Measurements from ENCODE around the gene SYNRG. TPM values are rescaled to one million over a fixed set of nuclear protein-coding genes. Genes with fewer than 3 reads are reported as not detected.

The SYNRG gene
- total RNA-seq, 1 experiment from 2014 or later: 46.6 TPM

DNA sequence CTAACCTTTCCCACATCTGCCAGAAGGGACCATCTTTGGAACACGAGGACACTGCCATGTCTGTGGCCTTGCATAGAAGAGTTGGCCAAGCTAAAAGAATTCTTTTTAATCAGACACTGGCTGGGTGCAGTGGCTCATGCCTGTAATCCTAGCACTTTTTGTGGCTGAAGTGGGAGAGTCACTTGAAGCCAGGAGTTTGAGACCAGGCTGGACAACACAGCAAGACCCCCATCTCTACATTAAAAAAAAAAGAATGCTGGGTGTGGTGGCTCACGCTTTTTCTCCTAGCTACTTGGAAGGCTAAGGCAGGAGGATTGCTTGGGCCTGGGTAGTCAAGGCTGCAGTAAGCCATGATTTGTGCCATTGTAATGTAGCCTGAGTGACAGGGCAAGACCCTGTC lies 128.8 kb downstream of the SYNRG start:
- DNase-seq: no peak
- Histone ChIP-seq H3K9me2 (replicated peaks; ENCODE audit: insufficient read depth, low read length) (no peaks in the 10 kb centered on the region), H2AFZ (ENCODE audit: low read length) (no peak overlapping the region), H3K4me1 (ENCODE audit: low read length) (peaks cover 7% of the 10 kb centered on the region; the same call in 1 of the 2 replicates), H3K36me3 (ENCODE audit: insufficient read depth, low read length) (peaks cover 30% of the 10 kb centered on the region), H3K4me2 (ENCODE audit: low read depth, low read length, poor library complexity, severe bottlenecking) (no peak overlapping the region), H3K4me3 (ENCODE audit: low read length) (no peak overlapping the region), H3K79me2 (ENCODE audit: low read length) (no peaks in the 10 kb centered on the region), H4K20me1 (ENCODE audit: insufficient read depth, low read depth, low read length) (no peaks in the 10 kb centered on the region), H3K27ac (ENCODE audit: low read length) (no peak overlapping the region), H3K9me3 (ENCODE audit: low read length) (no peaks in the 10 kb centered on the region), H3K27me3 (ENCODE audit: low read length) (no peaks in the 10 kb centered on the region), H3K9ac (ENCODE audit: low read length) (no peak overlapping the region)

- Histone ChIP-seq H3K4me2 (ENCODE audit: low read depth, low read length, poor library complexity, severe bottlenecking) (no peak overlapping the region), H3K9ac (ENCODE audit: low read length) (no peak overlapping the region), H3K4me3 (ENCODE audit: low read length) (no peak overlapping the region), H4K20me1 (ENCODE audit: insufficient read depth, low read depth, low read length) (no peaks in the 10 kb centered on the region), H3K27ac (ENCODE audit: low read length) (no peak overlapping the region), H3K4me1 (ENCODE audit: low read length) (peaks cover 7% of the 10 kb centered on the region; the same call in 1 of the 2 replicates), H3K79me2 (ENCODE audit: low read length) (no peaks in the 10 kb centered on the region), H3K9me3 (ENCODE audit: low read length) (no peaks in the 10 kb centered on the region), H3K27me3 (ENCODE audit: low read length) (no peaks in the 10 kb centered on the region), H3K36me3 (ENCODE audit: insufficient read depth, low read length) (peaks cover 36% of the 10 kb centered on the region), H2AFZ (ENCODE audit: low read length) (no peak overlapping the region), H3K9me2 (replicated peaks; ENCODE audit: insufficient read depth, low read length) (no peaks in the 10 kb centered on the region)
- no peak for DNase-seq
Observed at GRCh38 chr17:37479025-37479424, 130.2 kb downstream of the SYNRG start.

DNA sequence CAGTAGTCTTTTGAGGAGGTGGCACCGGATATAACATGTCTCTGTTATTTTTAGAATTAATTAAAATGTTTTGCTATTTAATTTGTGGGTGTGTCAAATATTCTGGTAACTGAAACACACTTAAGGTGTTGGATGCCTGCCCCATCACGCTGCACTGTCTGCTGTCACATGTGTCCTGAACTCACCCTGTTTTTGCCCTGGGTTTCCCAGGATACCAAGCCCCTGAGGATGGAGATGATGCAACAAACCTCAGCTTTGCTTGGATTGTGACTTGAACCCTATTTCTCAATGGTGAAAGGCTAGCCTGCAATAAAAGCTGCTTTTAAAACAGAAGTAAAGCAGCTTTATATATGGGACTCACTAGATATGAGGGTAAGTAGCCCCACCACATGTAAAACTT lies 131.0 kb downstream of the SYNRG start:
- peaks cover 43% of the 10 kb centered on the region for H3K36me3 ChIP-seq (ENCODE audit: insufficient read depth, low read length)
- H2AFZ ChIP-seq (ENCODE audit: low read length): no peak overlapping the region
- peaks cover under 1% of the 10 kb centered on the region; the same call in 1 of the 2 replicates for H3K4me1 ChIP-seq (ENCODE audit: low read length)
- no peak overlapping the region for H3K4me3 ChIP-seq (ENCODE audit: low read length)
- no peak overlapping the region for H3K4me2 ChIP-seq (ENCODE audit: low read depth, low read length, poor library complexity, severe bottlenecking)
- H3K27ac ChIP-seq (ENCODE audit: low read length): no peak overlapping the region
- H3K27me3 ChIP-seq (ENCODE audit: low read length): no peaks in the 10 kb centered on the region
- DNase-seq: no peak
- no peaks in the 10 kb centered on the region for H3K9me2 ChIP-seq (replicated peaks; ENCODE audit: insufficient read depth, low read length)
- H3K9me3 ChIP-seq (ENCODE audit: low read length): no peaks in the 10 kb centered on the region
- H3K79me2 ChIP-seq (ENCODE audit: low read length): no peaks in the 10 kb centered on the region
- no peak overlapping the region for H3K9ac ChIP-seq (ENCODE audit: low read length)
- H4K20me1 ChIP-seq (ENCODE audit: insufficient read depth, low read depth, low read length): no peaks in the 10 kb centered on the region

DNA sequence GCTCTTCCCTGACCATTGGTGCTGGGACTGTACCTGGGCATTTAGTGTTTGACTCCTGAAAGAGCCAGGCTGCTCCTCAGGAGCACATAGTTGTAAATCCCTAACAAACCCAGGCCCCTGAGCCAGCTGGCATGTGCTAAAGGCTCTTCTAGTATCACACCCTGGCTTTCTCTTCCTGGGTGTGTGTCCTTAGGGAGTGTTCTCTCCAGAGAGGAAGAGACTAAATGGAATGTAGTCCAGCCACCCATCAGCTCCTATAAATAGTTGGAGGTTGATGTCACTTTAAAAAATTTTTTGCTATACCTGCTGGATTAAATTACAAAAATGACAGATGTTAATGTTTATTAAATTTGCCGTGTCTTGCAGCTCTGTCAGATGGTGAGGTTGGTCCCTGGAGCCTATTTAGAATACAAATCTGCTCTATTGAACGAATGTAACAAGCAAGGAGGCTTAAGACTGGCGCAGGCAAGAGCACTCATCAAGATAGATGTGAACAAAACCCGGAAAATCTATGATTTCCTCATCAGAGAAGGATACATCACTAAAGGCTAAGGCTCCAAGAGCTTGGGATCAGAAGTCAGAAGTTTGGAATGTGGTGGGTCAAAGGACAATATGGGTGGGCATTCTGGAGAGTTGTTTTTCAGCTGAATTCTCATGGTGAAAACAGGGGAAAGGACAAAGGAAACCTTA lies 132.6 kb downstream of the SYNRG start:
- Histone ChIP-seq H4K20me1 (ENCODE audit: insufficient read depth, low read depth, low read length) (no peaks in the 10 kb centered on the region), H3K79me2 (ENCODE audit: low read length) (no peaks in the 10 kb centered on the region), H3K27ac (ENCODE audit: low read length) (no peak overlapping the region), H3K36me3 (ENCODE audit: insufficient read depth, low read length) (peaks cover 43% of the 10 kb centered on the region), H3K27me3 (ENCODE audit: low read length) (no peaks in the 10 kb centered on the region), H3K4me1 (ENCODE audit: low read length) (no peaks in the 10 kb centered on the region), H2AFZ (ENCODE audit: low read length) (no peak overlapping the region), H3K4me3 (ENCODE audit: low read length) (no peak overlapping the region), H3K9ac (ENCODE audit: low read length) (no peak overlapping the region), H3K9me2 (replicated peaks; ENCODE audit: insufficient read depth, low read length) (no peaks in the 10 kb centered on the region), H3K4me2 (ENCODE audit: low read depth, low read length, poor library complexity, severe bottlenecking) (no peak overlapping the region), H3K9me3 (ENCODE audit: low read length) (no peaks in the 10 kb centered on the region)
- DNase-seq: no peak

DNA sequence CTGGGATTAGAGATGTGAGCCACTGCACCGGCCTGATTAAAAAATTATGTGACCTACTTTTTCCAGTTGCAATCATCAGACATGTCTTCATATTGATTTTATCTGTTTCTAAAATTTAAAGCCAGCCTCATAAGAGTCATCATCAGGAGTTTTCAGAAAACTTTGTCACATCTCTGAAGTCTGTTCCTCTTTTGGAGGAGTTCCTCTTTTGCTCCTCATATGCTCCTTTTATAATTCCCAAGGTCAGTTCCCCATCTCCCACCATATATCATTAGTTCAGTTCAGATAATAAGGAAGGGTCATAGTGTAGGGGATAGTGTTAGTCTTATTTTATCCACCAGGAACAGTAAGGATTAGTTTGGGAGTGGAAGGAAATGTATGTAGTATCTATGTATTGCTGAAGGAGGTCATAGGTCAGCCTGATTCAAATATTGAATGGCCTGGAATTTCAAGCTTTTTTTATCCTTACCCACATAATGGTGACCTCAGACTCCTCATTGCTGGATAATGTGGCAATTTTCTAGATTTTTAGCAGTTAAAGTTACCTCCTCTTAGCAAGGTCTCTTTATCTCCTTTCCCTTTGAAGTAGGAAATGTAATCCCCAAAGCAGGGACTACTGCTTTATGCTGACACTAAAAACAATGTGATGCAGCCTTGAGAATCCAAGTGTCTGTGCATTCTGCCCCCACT lies 133.3 kb downstream of the SYNRG start:
- H2AFZ ChIP-seq (ENCODE audit: low read length): no peak overlapping the region
- no peak overlapping the region for H3K4me3 ChIP-seq (ENCODE audit: low read length)
- no peaks in the 10 kb centered on the region for H3K9me3 ChIP-seq (ENCODE audit: low read length)
- DNase-seq: no peak
- H3K36me3 ChIP-seq (ENCODE audit: insufficient read depth, low read length): peaks cover 46% of the 10 kb centered on the region
- no peak overlapping the region for H3K9ac ChIP-seq (ENCODE audit: low read length)
- no peaks in the 10 kb centered on the region for H4K20me1 ChIP-seq (ENCODE audit: insufficient read depth, low read depth, low read length)
- no peaks in the 10 kb centered on the region for H3K4me1 ChIP-seq (ENCODE audit: low read length)
- no peak overlapping the region for H3K27ac ChIP-seq (ENCODE audit: low read length)
- no peaks in the 10 kb centered on the region for H3K79me2 ChIP-seq (ENCODE audit: low read length)
- no peaks in the 10 kb centered on the region for H3K9me2 ChIP-seq (replicated peaks; ENCODE audit: insufficient read depth, low read length)
- no peaks in the 10 kb centered on the region for H3K27me3 ChIP-seq (ENCODE audit: low read length)
- no peak overlapping the region for H3K4me2 ChIP-seq (ENCODE audit: low read depth, low read length, poor library complexity, severe bottlenecking)

DNA sequence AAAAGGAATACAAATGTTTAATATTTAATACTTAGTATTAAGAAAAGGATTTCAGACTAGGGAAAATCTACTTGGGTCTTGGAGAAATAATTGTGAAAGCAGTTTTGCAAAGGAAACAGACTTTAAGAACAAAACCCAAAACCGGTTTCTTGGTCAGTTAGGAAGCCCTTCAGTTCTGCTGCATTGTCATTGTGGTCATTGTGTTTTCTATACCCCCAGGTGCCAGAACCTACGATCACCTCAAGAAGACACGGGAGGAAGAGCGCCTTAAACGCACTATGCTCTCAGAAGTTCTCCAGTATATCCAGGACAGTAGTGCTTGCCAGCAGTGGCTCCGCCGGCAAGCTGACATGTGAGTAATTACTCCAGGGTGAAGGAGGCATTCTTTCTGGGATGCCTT lies 139.0 kb downstream of the SYNRG start:
- H3K36me3 ChIP-seq (ENCODE audit: insufficient read depth, low read length): peaks cover 41% of the 10 kb centered on the region
- no peak overlapping the region for H3K9ac ChIP-seq (ENCODE audit: low read length)
- no peaks in the 10 kb centered on the region for H3K9me2 ChIP-seq (replicated peaks; ENCODE audit: insufficient read depth, low read length)
- no peaks in the 10 kb centered on the region for H3K4me1 ChIP-seq (ENCODE audit: low read length)
- H3K9me3 ChIP-seq (ENCODE audit: low read length): no peaks in the 10 kb centered on the region
- no peaks in the 10 kb centered on the region for H3K79me2 ChIP-seq (ENCODE audit: low read length)
- H4K20me1 ChIP-seq (ENCODE audit: insufficient read depth, low read depth, low read length): no peaks in the 10 kb centered on the region
- DNase-seq: no peak
- no peak overlapping the region for H2AFZ ChIP-seq (ENCODE audit: low read length)
- H3K27me3 ChIP-seq (ENCODE audit: low read length): no peaks in the 10 kb centered on the region
- no peak overlapping the region for H3K27ac ChIP-seq (ENCODE audit: low read length)
- no peak overlapping the region for H3K4me3 ChIP-seq (ENCODE audit: low read length)
- no peak overlapping the region for H3K4me2 ChIP-seq (ENCODE audit: low read depth, low read length, poor library complexity, severe bottlenecking)

DNA sequence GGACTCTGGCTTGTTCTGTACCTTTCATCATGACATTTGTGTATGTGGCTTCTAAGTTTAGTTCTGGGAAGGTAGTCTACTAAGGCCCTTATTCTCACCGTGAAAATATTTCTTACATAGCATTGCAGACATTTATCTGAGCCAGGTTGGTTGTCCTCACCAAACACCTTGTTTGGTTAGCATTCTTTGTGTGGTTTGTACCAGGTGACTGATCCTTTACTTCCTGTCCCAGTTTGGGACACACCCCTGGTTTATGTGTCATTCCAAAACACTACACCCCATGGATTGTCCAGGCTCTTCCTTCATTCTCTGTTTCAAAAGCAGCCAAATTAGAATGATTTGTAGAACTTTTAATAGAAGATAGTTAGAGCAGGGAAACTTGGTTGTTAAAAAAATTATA lies 142.7 kb downstream of the SYNRG start:
- Histone ChIP-seq H4K20me1 (ENCODE audit: insufficient read depth, low read depth, low read length) (no peaks in the 10 kb centered on the region), H3K9me3 (ENCODE audit: low read length) (no peaks in the 10 kb centered on the region), H3K27ac (ENCODE audit: low read length) (no peak overlapping the region), H3K36me3 (ENCODE audit: insufficient read depth, low read length) (peaks cover 38% of the 10 kb centered on the region), H3K79me2 (ENCODE audit: low read length) (no peaks in the 10 kb centered on the region), H3K9ac (ENCODE audit: low read length) (no peak overlapping the region), H3K27me3 (ENCODE audit: low read length) (no peaks in the 10 kb centered on the region), H3K9me2 (replicated peaks; ENCODE audit: insufficient read depth, low read length) (no peaks in the 10 kb centered on the region), H3K4me1 (ENCODE audit: low read length) (no peaks in the 10 kb centered on the region), H3K4me2 (ENCODE audit: low read depth, low read length, poor library complexity, severe bottlenecking) (no peak overlapping the region), H3K4me3 (ENCODE audit: low read length) (no peak overlapping the region), H2AFZ (ENCODE audit: low read length) (no peak overlapping the region)
- DNase-seq: no peak

DNA sequence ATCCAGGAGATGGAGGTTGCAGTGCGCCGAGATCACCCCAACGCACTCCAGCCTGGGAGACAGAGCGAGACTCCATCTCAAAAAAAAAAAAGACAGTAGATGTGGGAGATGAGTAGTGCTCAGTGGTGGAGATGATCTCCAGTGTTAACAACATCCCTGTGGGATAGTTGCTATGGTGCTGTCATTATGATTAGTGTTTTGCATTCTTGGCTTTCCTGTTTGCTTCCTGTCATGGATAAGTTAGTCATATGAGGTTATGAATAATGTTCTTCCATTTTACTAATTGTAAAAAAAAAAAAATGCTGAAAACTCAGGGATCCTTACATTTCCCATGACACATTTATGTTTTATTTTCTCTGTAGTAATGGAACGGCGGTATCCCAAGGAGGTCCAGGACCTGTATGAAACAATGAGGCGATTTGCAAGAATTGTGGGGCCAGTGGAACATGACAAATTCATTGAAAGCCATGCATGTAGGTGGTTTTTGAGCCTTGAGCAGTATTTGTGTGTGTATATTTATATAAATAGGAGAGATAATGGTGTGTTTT lies 144.1 kb downstream of the SYNRG start:
- no peak for DNase-seq
- Histone ChIP-seq H3K9me3 (ENCODE audit: low read length) (no peaks in the 10 kb centered on the region), H3K36me3 (ENCODE audit: insufficient read depth, low read length) (peaks cover 32% of the 10 kb centered on the region), H3K27ac (ENCODE audit: low read length) (no peak overlapping the region), H2AFZ (ENCODE audit: low read length) (no peak overlapping the region), H3K79me2 (ENCODE audit: low read length) (no peaks in the 10 kb centered on the region), H4K20me1 (ENCODE audit: insufficient read depth, low read depth, low read length) (no peaks in the 10 kb centered on the region), H3K9ac (ENCODE audit: low read length) (no peak overlapping the region), H3K4me3 (ENCODE audit: low read length) (no peak overlapping the region), H3K4me1 (ENCODE audit: low read length) (no peaks in the 10 kb centered on the region), H3K4me2 (ENCODE audit: low read depth, low read length, poor library complexity, severe bottlenecking) (no peak overlapping the region), H3K27me3 (ENCODE audit: low read length) (no peaks in the 10 kb centered on the region), H3K9me2 (replicated peaks; ENCODE audit: insufficient read depth, low read length) (no peaks in the 10 kb centered on the region)
